Transverse colon (tissue), 3 donors: Measurements from ENCODE around the gene DYNLT3.

Source experiments
- POLR2A ChIP-seq: fragments of 450-650 bp; IDR thresholded peaks from one replicate; pipeline ENCODE4 v1.6.1; 2016; ENCODE audit warnings: antibody characterized with exemption, mild to moderate bottlenecking, moderate library complexity
- TF ChIP-seq, protein P1 (sequence below), 5 experiments: fragments of 200-600 bp in 3 of 5; fragments of 450-650 bp in 2 of 5; sonication (generic) in 3 of 5; IDR thresholded peaks; 1 replicate in 2 of 5; 2 replicates in 3 of 5; pipeline ENCODE4 v1.5.1; 2016 to 2017; ENCODE audit warnings: antibody characterized with exemption in 5 of 5, inconsistent platforms in 3 of 5, mild to moderate bottlenecking in 2 of 5, moderate library complexity in 1 of 5

DNA sequence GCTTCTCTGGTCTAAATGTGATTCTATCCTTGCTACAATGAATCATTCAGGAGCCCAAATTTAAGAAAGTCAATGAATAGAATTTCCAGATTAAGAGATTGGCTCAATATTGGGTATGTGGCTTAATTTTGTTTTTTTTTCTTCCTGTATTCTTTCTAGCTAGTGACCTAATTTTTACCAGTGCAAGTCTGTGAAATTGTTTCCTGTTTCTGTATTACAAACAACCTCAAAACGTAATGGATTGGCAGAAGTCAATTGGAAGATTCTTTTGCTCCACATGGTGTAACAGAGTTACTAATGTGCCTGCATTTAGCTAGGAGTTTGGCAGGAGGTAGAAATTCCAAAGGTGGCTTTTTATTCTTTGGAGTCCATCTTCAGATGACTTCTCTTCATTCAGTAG is 17.6 kb downstream of the DYNLT3 start:
- TF ChIP-seq POLR2A: no peak
- TF ChIP-seq, protein P1, sequence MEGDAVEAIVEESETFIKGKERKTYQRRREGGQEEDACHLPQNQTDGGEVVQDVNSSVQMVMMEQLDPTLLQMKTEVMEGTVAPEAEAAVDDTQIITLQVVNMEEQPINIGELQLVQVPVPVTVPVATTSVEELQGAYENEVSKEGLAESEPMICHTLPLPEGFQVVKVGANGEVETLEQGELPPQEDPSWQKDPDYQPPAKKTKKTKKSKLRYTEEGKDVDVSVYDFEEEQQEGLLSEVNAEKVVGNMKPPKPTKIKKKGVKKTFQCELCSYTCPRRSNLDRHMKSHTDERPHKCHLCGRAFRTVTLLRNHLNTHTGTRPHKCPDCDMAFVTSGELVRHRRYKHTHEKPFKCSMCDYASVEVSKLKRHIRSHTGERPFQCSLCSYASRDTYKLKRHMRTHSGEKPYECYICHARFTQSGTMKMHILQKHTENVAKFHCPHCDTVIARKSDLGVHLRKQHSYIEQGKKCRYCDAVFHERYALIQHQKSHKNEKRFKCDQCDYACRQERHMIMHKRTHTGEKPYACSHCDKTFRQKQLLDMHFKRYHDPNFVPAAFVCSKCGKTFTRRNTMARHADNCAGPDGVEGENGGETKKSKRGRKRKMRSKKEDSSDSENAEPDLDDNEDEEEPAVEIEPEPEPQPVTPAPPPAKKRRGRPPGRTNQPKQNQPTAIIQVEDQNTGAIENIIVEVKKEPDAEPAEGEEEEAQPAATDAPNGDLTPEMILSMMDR (IDR thresholded peaks at IDR 0.05): no peak
